ENCODE measurements around the gene PTPN3. TPM values are rescaled to one million over a fixed set of nuclear protein-coding genes. Genes with fewer than 3 reads are reported as not detected.
"Not testable (repeated sequence)": the region's sequence is repeated elsewhere in the genome, so short reads cannot be mapped to it uniquely, and the experiment has no call there.

Gene PTPN3
- total and polyA plus RNA-seq, 9 of the 15 experiments (the other 6 are each of a cell fraction or from before 2014, with no cell fraction given), result 0.02 TPM; not detected in 8

- ATAC-seq; H4K20me1 ChIP-seq (replicated peaks; ENCODE audit: control insufficient read depth, insufficient read depth, low read length); FAIRE-seq; H3K36me3 ChIP-seq (ENCODE audit: control insufficient read depth, insufficient read depth, low read length); H3K4me2 ChIP-seq (ENCODE audit: insufficient read depth, low read length); in situ Hi-C loops (cut with MboI); H3K79me2 ChIP-seq (ENCODE audit: control insufficient read depth, insufficient read depth, low read length); H3K9me1 ChIP-seq (ENCODE audit: control insufficient read depth, insufficient read depth, low read length); BruUV-seq (replicated peaks); H3K4me1 ChIP-seq (replicated peaks in 1 of 2; ENCODE audit: control insufficient read depth in 2 of 2, insufficient read depth in 2 of 2, low read length in 2 of 2); intact Hi-C loops (cut with micrococcal nuclease); DNase-seq (ENCODE audit: extremely low read depth in 1 of 4, low spot score in 3 of 4); H3K9ac ChIP-seq (ENCODE audit: insufficient read depth in 1 of 2, low read depth in 2 of 2, low read length in 2 of 2); H2AFZ ChIP-seq (ENCODE audit: low read depth, low read length); H3K9me3 ChIP-seq (replicated peaks; ENCODE audit: control insufficient read depth, insufficient read depth, low read depth, low read length); CTCF ChIA-PET (ENCODE audit: low intra/inter-chr PET ratio); H3K4me3 ChIP-seq; H3K27ac ChIP-seq (ENCODE audit: extremely low read depth, low read depth, low read length): not testable (repeated sequence)
- POLR2A ChIA-PET, result interaction anchor here (1.1 kb wide), 1 partner anchor 12 kb away, joined by 3 read pairs; no protein-coding TSS in a partner anchor
- peaks cover 0 to 49% of the 10 kb centered on the region in 2 experiments for H3K27me3 ChIP-seq (ENCODE audit: control insufficient read depth in 2 of 2, insufficient read depth in 2 of 2, low read length in 2 of 2)
- WGBS (ENCODE audit: insufficient coverage, low coverage, missing lambda C conversion rate), result 0% methylated on average over 7 of the region's 7 CpGs
Measured at GRCh38 chr9:109340979-109341378, 157.1 kb downstream of the PTPN3 start.

- H3K36me3 ChIP-seq (ENCODE audit: control insufficient read depth, insufficient read depth, low read length), result no peaks in the 10 kb centered on the region
- no peaks in the 10 kb centered on the region for H3K9me1 ChIP-seq (ENCODE audit: control insufficient read depth, insufficient read depth, low read length)
- POLR2A ChIA-PET, result no interaction called here
- no peak for ATAC-seq
- peaks cover 0 to 22% of the 10 kb centered on the region in 2 experiments; a peak in 4 of 5 replicates for H3K27me3 ChIP-seq (ENCODE audit: control insufficient read depth in 2 of 2, insufficient read depth in 2 of 2, low read length in 2 of 2)
- intact Hi-C loops (cut with micrococcal nuclease), result no loop called here
- FAIRE-seq, result no peak
- no peak overlapping the region for H3K9ac ChIP-seq (ENCODE audit: insufficient read depth in 1 of 2, low read depth in 2 of 2, low read length in 2 of 2)
- DNase-seq (ENCODE audit: extremely low read depth in 1 of 4, low spot score in 3 of 4), result no peak
- WGBS (ENCODE audit: insufficient coverage, low coverage, missing lambda C conversion rate), result 3% methylated on average over 3 of the region's 3 CpGs
- H2AFZ ChIP-seq (ENCODE audit: low read depth, low read length), result no peak overlapping the region
- no peaks in the 10 kb centered on the region for H3K79me2 ChIP-seq (ENCODE audit: control insufficient read depth, insufficient read depth, low read length)
- CTCF ChIA-PET (ENCODE audit: low intra/inter-chr PET ratio), result no interaction called here
- no TSS peak for BruUV-seq (replicated peaks)
- H3K9me3 ChIP-seq (replicated peaks; ENCODE audit: control insufficient read depth, insufficient read depth, low read depth, low read length), result no peaks in the 10 kb centered on the region
- no peak overlapping the region for H3K4me2 ChIP-seq (ENCODE audit: insufficient read depth, low read length)
- no peak overlapping the region for H3K27ac ChIP-seq (ENCODE audit: extremely low read depth, low read depth, low read length)
- H3K4me1 ChIP-seq (replicated peaks in 1 of 2; ENCODE audit: control insufficient read depth in 2 of 2, insufficient read depth in 2 of 2, low read length in 2 of 2), result peaks cover 0 to 11% of the 10 kb centered on the region in 2 experiments; a peak in 2 of 5 replicates
- no peak overlapping the region for H3K4me3 ChIP-seq
- H4K20me1 ChIP-seq (replicated peaks; ENCODE audit: control insufficient read depth, insufficient read depth, low read length), result no peaks in the 10 kb centered on the region
- in situ Hi-C loops (cut with MboI), result no loop called here
- TF ChIP-seq USF2 (CRISPR knock-in tag; IDR thresholded peaks at IDR 0.05) (no peak), ZNF766 (CRISPR knock-in tag; conservative IDR thresholded peaks at IDR 0.05) (no peak), ZBTB26 (CRISPR knock-in tag; IDR thresholded peaks at IDR 0.05) (no peak), CHD1 (IDR thresholded peaks at IDR 0.05; ENCODE audit: low read length) (no peak), ZNF3 (CRISPR knock-in tag; IDR thresholded peaks at IDR 0.05) (no peak), ZEB2 (IDR thresholded peaks at IDR 0.05) (no peak), ZNF57 (CRISPR knock-in tag; IDR thresholded peaks at IDR 0.05) (no peak), PBX2 (CRISPR knock-in tag; IDR thresholded peaks at IDR 0.05; ENCODE audit: low read depth) (no peak), PBX2 (tag; conservative IDR thresholded peaks at IDR 0.05; ENCODE audit: low read depth) (no peak), RBM17 (IDR thresholded peaks at IDR 0.05; ENCODE audit: borderline replicate concordance, low read depth, low read length) (no peak)
Measured at GRCh38 chr9:109336409-109336808, 161.7 kb downstream of the PTPN3 start.
